BE2C (cell line): ENCODE measurements around the gene ITPK1.
A peak's percentile ranks its signal among the peaks of the same experiment; 100 is the strongest.

Experiments
- DNase-seq: peaks from one replicate; pipeline ENCODE4 v3.0.0-alpha.2; 2020
- H3K27me3 ChIP-seq: fragments of 250-450 bp; sonication (Bioruptor Pico); 2 replicates; pipeline ENCODE4 v1.5.1; 2020; ENCODE audit warnings: mild to moderate bottlenecking
- H3K36me3 ChIP-seq: fragments of 250-450 bp; sonication (Bioruptor Pico); 2 replicates; pipeline ENCODE4 v1.5.1; 2020; ENCODE audit warnings: mild to moderate bottlenecking
- H3K4me1 ChIP-seq: fragments of 250-450 bp; sonication (Bioruptor Pico); 2 replicates; pipeline ENCODE4 v1.5.1; 2020
- H3K4me3 ChIP-seq: 2 replicates; pipeline ENCODE4 v1.5.1; 2011; ENCODE audit warnings: low read depth, low read length
- H3K9me3 ChIP-seq: fragments of 250-450 bp; sonication (Bioruptor Pico); 2 replicates; pipeline ENCODE4 v1.5.1; 2020
- CTCF ChIP-seq: IDR thresholded peaks from 2 replicates; pipeline ENCODE4 v1.5.1; 2012; ENCODE audit warnings: mild to moderate bottlenecking, low read depth, low read length

The ITPK1 gene

GRCh38 chr14:92945959-92946846 lies 169.5 kb downstream of the ITPK1 start:
- H3K27me3 ChIP-seq = no peaks in the 10 kb centered on the region
- no peak for TF ChIP-seq CTCF
- peak; percentile 57 for DNase-seq
- peaks cover 39% of the 10 kb centered on the region for H3K4me1 ChIP-seq
- no peaks in the 10 kb centered on the region for H3K9me3 ChIP-seq
- peaks cover 30% of the 10 kb centered on the region for H3K36me3 ChIP-seq
- H3K4me3 ChIP-seq = no peak overlapping the region

- TF ChIP-seq CTCF = no peak
- no peaks in the 10 kb centered on the region for H3K27me3 ChIP-seq
- peak; percentile 72 for DNase-seq
- peaks cover 29% of the 10 kb centered on the region for H3K36me3 ChIP-seq
- no peak overlapping the region for H3K4me3 ChIP-seq
- H3K4me1 ChIP-seq = peaks cover 32% of the 10 kb centered on the region
- H3K9me3 ChIP-seq = no peaks in the 10 kb centered on the region
These were observed 170.2 kb downstream of the ITPK1 start for GRCh38 chr14:92945544-92945943.

GRCh38 chr14:92944976-92945375 lies 170.7 kb downstream of the ITPK1 start:
- peaks cover 29% of the 10 kb centered on the region for H3K4me1 ChIP-seq
- DNase-seq = peak; percentile 74
- no peak overlapping the region for H3K4me3 ChIP-seq
- H3K36me3 ChIP-seq = peaks cover 25% of the 10 kb centered on the region
- no peaks in the 10 kb centered on the region for H3K27me3 ChIP-seq
- H3K9me3 ChIP-seq = no peaks in the 10 kb centered on the region
- no peak for TF ChIP-seq CTCF

- Histone ChIP-seq H3K9me3 (no peaks in the 10 kb centered on the region), H3K27me3 (no peaks in the 10 kb centered on the region), H3K4me3 (no peak overlapping the region), H3K4me1 (peaks cover 37% of the 10 kb centered on the region), H3K36me3 (peaks cover 18% of the 10 kb centered on the region)
- DNase-seq = no peak
- no peak for TF ChIP-seq CTCF
These were observed 171.7 kb downstream of the ITPK1 start for GRCh38 chr14:92943855-92944570.

- Histone ChIP-seq H3K4me1 (peaks cover 46% of the 10 kb centered on the region), H3K27me3 (no peaks in the 10 kb centered on the region), H3K9me3 (no peaks in the 10 kb centered on the region), H3K36me3 (peaks cover 18% of the 10 kb centered on the region), H3K4me3 (no peak overlapping the region)
- no peak for TF ChIP-seq CTCF
- DNase-seq = no peak
These were observed 172.6 kb downstream of the ITPK1 start for GRCh38 chr14:92942976-92943710.
